SU-DHL-6 (cell line): ENCODE data around the gene RIPPLY2.
"Not testable (repeated sequence)": the region's sequence is repeated elsewhere in the genome, so short reads cannot be mapped to it uniquely, and the experiment has no call there.

Experiments used
- H2AFZ ChIP-seq: fragments of 200-600 bp; sonication (generic); 2 replicates; pipeline ENCODE4 v1.6.1; 2014; ENCODE audit warnings: low read depth, mild to moderate bottlenecking, moderate library complexity, mixed read lengths, antibody characterized with exemption, low read length; ENCODE audit not compliant: severe bottlenecking
- H3F3A ChIP-seq: fragments of 200-600 bp; shearing (Covaris generic); 2 replicates; pipeline ENCODE4 v1.6.0; 2016; ENCODE audit warnings: antibody characterized with exemption, mild to moderate bottlenecking; ENCODE audit not compliant: insufficient read depth
- H3K27ac ChIP-seq: fragments of 200-600 bp; sonication (generic); 2 replicates; pipeline ENCODE4 v1.5.1; 2016; ENCODE audit warnings: low read depth, mild to moderate bottlenecking, low read length, moderate library complexity, mixed read lengths
- H3K27me3 ChIP-seq: fragments of 200-600 bp; sonication (generic), shearing (Covaris generic); 2 replicates; pipeline ENCODE4 v1.6.0; 2014; ENCODE audit warnings: mild to moderate bottlenecking, low read length
- H3K36me3 ChIP-seq: fragments of 200-600 bp; sonication (generic); 2 replicates; pipeline ENCODE4 v1.6.1; 2014; ENCODE audit warnings: mild to moderate bottlenecking, low read length, mixed read lengths
- H3K4me2 ChIP-seq: fragments of 300-600, 200-600 bp; shearing (Covaris generic), sonication (generic); 2 replicates; pipeline ENCODE4 v1.6.0; 2014; ENCODE audit warnings: low read length, low read depth, mild to moderate bottlenecking; ENCODE audit not compliant: poor library complexity, severe bottlenecking
- H3K4me3 ChIP-seq: fragments of 200-600 bp; sonication (generic); 2 replicates; pipeline ENCODE4 v1.5.1; 2014; ENCODE audit warnings: antibody characterized with exemption, low read length, mild to moderate bottlenecking, mixed read lengths; ENCODE audit not compliant: insufficient read depth, poor library complexity, severe bottlenecking
- H3K79me2 ChIP-seq: fragments of 200-600 bp; sonication (generic); 2 replicates; pipeline ENCODE4 v1.6.1; 2014; ENCODE audit warnings: mild to moderate bottlenecking, low read length, moderate library complexity; ENCODE audit not compliant: insufficient read depth
- H3K9ac ChIP-seq: fragments of 200-600 bp; sonication (generic); 2 replicates; pipeline ENCODE4 v1.7.0; 2014; ENCODE audit warnings: mild to moderate bottlenecking, low read length
- H3K9me2 ChIP-seq: fragments of 200-600 bp; sonication (generic); replicated peaks from 2 replicates; pipeline ENCODE4 v1.6.1; 2014; ENCODE audit warnings: low read length; ENCODE audit not compliant: insufficient read depth
- H3K9me3 ChIP-seq: fragments of 200-600 bp; sonication (generic); 2 replicates; pipeline ENCODE4 v1.6.1; 2014; ENCODE audit warnings: low read length, mixed read lengths; ENCODE audit not compliant: insufficient read depth
- H4K20me1 ChIP-seq: fragments of 200-600 bp; sonication (generic); 2 replicates; pipeline ENCODE4 v1.6.1; 2014; ENCODE audit warnings: low read depth, mild to moderate bottlenecking, antibody characterized with exemption, low read length, moderate library complexity, mixed read lengths
- CTCF ChIP-seq: fragments of 200-600 bp; sonication (generic); IDR thresholded peaks from one replicate; pipeline ENCODE4 v1.5.1; 2017; ENCODE audit warnings: antibody characterized with exemption, mild to moderate bottlenecking, low read length, moderate library complexity; ENCODE audit not compliant: insufficient read depth, poor library complexity, severe bottlenecking
- EZH2phosphoT487 ChIP-seq: fragments of 200-600 bp; sonication (generic), shearing (Covaris generic); conservative IDR thresholded peaks from 2 replicates; pipeline ENCODE4 v1.6.1; 2018; ENCODE audit warnings: mild to moderate bottlenecking, antibody characterized with exemption, low read length, moderate library complexity, mixed read lengths

RIPPLY2 gene, protein sequence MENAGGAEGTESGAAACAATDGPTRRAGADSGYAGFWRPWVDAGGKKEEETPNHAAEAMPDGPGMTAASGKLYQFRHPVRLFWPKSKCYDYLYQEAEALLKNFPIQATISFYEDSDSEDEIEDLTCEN

GRCh38 chr6:83853178-83854000 lies at the start of gene RIPPLY2:
TSS of gene RIPPLY2 (plus strand) at chr6:83853360. CDS start at chr6:83853417, 57 bp downstream.
- no peaks in the 10 kb centered on the region for H3F3A ChIP-seq
- H3K9me2 ChIP-seq, result no peaks in the 10 kb centered on the region
- H3K36me3 ChIP-seq, result no peaks in the 10 kb centered on the region
- no peaks in the 10 kb centered on the region for H3K9me3 ChIP-seq
- no peak within 1 kb of the TSS for H3K4me3 ChIP-seq
- no peaks in the 10 kb centered on the region for H3K27me3 ChIP-seq
- no peaks in the 10 kb centered on the region for H4K20me1 ChIP-seq
- no peaks in the 10 kb centered on the region for H3K79me2 ChIP-seq
- H3K9ac ChIP-seq, result no peak within 1 kb of the TSS
- no peak for TF ChIP-seq EZH2phosphoT487
- no peak for TF ChIP-seq CTCF
- H3K4me2 ChIP-seq, result no peak within 1 kb of the TSS
- no peak within 1 kb of the TSS for H2AFZ ChIP-seq
- H3K27ac ChIP-seq, result no peak within 1 kb of the TSS

- H3K36me3 ChIP-seq, H4K20me1 ChIP-seq, H3K4me3 ChIP-seq, H3K4me2 ChIP-seq, H3F3A ChIP-seq, H3K9me3 ChIP-seq, H3K9ac ChIP-seq, H3K9me2 ChIP-seq, H2AFZ ChIP-seq, H3K79me2 ChIP-seq, H3K27me3 ChIP-seq, H3K27ac ChIP-seq: not testable (repeated sequence)
These were observed 49.7 kb upstream of the RIPPLY2 start for GRCh38 chr6:83803492-83803891.

DNA sequence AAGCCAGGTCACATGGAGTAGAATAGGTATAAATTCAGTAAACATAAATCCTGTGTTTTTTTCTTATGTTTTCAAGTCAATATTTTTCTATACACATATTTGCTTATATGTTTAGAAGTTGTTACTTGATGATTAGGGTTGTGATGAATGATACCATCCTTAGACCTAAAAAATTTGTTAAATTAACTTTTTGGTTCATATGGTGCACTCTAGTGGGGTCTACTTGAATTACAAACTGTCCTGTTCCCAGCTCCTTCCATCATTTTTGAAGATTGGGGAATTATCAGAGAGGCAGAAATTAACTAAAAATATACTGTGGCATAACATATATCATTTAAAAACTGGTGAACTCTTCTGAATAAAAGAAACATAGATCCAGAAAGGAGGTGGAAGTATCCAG lies 48.3 kb upstream of the RIPPLY2 start:
- Histone ChIP-seq H3K9me2 (no peaks in the 10 kb centered on the region), H3F3A (no peaks in the 10 kb centered on the region), H3K27me3 (no peaks in the 10 kb centered on the region), H3K4me3 (no peak overlapping the region), H3K4me2 (no peak overlapping the region), H2AFZ (no peak overlapping the region), H3K27ac (no peak overlapping the region), H3K9me3 (no peaks in the 10 kb centered on the region), H3K9ac (no peak overlapping the region), H3K79me2 (no peaks in the 10 kb centered on the region), H3K36me3 (no peaks in the 10 kb centered on the region), H4K20me1 (no peaks in the 10 kb centered on the region)
- TF ChIP-seq CTCF, result no peak
- TF ChIP-seq EZH2phosphoT487, result no peak

GRCh38 chr6:83808005-83808404 lies 45.2 kb upstream of the RIPPLY2 start:
- Histone ChIP-seq H4K20me1 (no peaks in the 10 kb centered on the region), H2AFZ (no peak overlapping the region), H3K4me3 (no peak overlapping the region), H3K27me3 (no peaks in the 10 kb centered on the region), H3K9me2 (no peaks in the 10 kb centered on the region), H3K27ac (no peak overlapping the region), H3K9me3 (no peaks in the 10 kb centered on the region), H3K9ac (no peak overlapping the region), H3K4me2 (no peak overlapping the region), H3K79me2 (no peaks in the 10 kb centered on the region), H3F3A (no peaks in the 10 kb centered on the region), H3K36me3 (no peaks in the 10 kb centered on the region)
- TF ChIP-seq CTCF, result no peak
- TF ChIP-seq EZH2phosphoT487, result no peak
